Sigmoid colon (tissue), 7 donors: Measurements from ENCODE around the gene CLDN2. TPM values are rescaled to one million over a fixed set of nuclear protein-coding genes. Genes with fewer than 3 reads are reported as not detected.

Experiments used
- DNase-seq: peaks from one replicate; pipeline ENCODE4 v3.0.0-alpha.2; 2019
- H3K27ac ChIP-seq, 4 donors: fragments of 200-600 bp; sonication (generic); one replicate each; pipeline ENCODE4 v1.5.1; 2016 to 2019; ENCODE audit warnings: mild to moderate bottlenecking in 1 of 4
- H3K27me3 ChIP-seq, 3 donors: fragments of 200-600 bp; sonication (generic); one replicate each; pipeline ENCODE4 v1.5.1; 2019; ENCODE audit warnings: mild to moderate bottlenecking in 1 of 3
- H3K36me3 ChIP-seq, 4 donors: fragments of 200-600 bp; sonication (generic); one replicate each; pipeline ENCODE4 v1.5.1; 2016 to 2019
- H3K4me1 ChIP-seq, 4 donors: fragments of 200-600 bp; sonication (generic); one replicate each; pipeline ENCODE4 v1.5.1; 2017 to 2019
- H3K4me3 ChIP-seq, 4 donors: fragments of 200-600 bp; sonication (generic); one replicate each; pipeline ENCODE4 v1.5.1; 2017 to 2019; ENCODE audit warnings: mild to moderate bottlenecking in 2 of 4, moderate library complexity in 1 of 4
- H3K9me3 ChIP-seq, 4 donors: fragments of 200-600 bp in 3 of 4; sonication (generic) in 3 of 4; one replicate each; pipeline versions ENCODE4 v1.5.1 to v1.6.1; 2013 to 2019
- EP300 ChIP-seq, 4 donors: sonication (generic); formaldehyde crosslinking; IDR thresholded peaks; one replicate each; pipeline ENCODE4 v1.6.1; 2017; ENCODE audit warnings: antibody characterized with exemption in 4 of 4
- POLR2A ChIP-seq, 2 donors: fragments of 450-650 bp; IDR thresholded peaks; one replicate each; pipeline ENCODE4 v1.6.1; 2016; ENCODE audit warnings: antibody characterized with exemption in 2 of 2, mild to moderate bottlenecking in 2 of 2, moderate library complexity in 2 of 2
- POLR2AphosphoS5 ChIP-seq, 4 donors: sonication (generic); formaldehyde crosslinking; IDR thresholded peaks; one replicate each; pipeline ENCODE4 v1.6.1; 2017; ENCODE audit warnings: antibody characterized with exemption in 4 of 4
- WGBS, 2 donors: extraction: QIAGEN DNeasy Blood & Tissue Kit; methylation state at CpG; one replicate each; pipeline ENCODE4 v1.1.7; 2013; 5-methylcytosine and 5-hydroxymethylcytosine counted together
- intact Hi-C: fragments of 100-400 bp; cut with DNase I; formaldehyde crosslinking; loops from one replicate; pipeline ENCODE4 v1.15.1; 2023
- polyA plus RNA-seq, 3 donors: library from polyadenylated mRNA; stranded (reverse); fragments of 200-250 nt; gene quantifications; one replicate each; pipeline ENCODE4 v1.2.3, GENCODE V29; 2013
- total RNA-seq, 4 donors: library from RNA; depleted of rRNA; stranded (reverse); fragments of >200 nt; gene quantifications; one replicate each; pipeline ENCODE4 v1.1.0, GENCODE V29; 2016
- TF ChIP-seq, protein P1 (sequence below), 4 experiments: fragments of 450-650 bp in 3 of 4; fragments of 200-600 bp in 1 of 4; IDR thresholded peaks; one replicate each; pipeline ENCODE4 v1.5.1; 2016 to 2019; ENCODE audit warnings: antibody characterized with exemption in 4 of 4, mild to moderate bottlenecking in 3 of 4, moderate library complexity in 2 of 4
- donor health status: healthy with polysubstance abuse.
- donor health status: Bipolar disorder and iron deficiency.
- donor health status: healthy.

The CLDN2 gene
- total and polyA plus RNA-seq, 7 donors, result 0.60 to 3.6 TPM; not detected in 5

GRCh38 chrX:106898462-106898861 is 21.7 kb upstream of the CLDN2 start:
- Histone ChIP-seq H3K27ac (no peak overlapping the region), H3K27me3 (no peaks in the 10 kb centered on the region), H3K36me3 (no peaks in the 10 kb centered on the region), H3K4me3 (no peak overlapping the region), H3K4me1 (peaks cover 0 to 3% (median 0%) of the 10 kb centered on the region in 4 donors), H3K9me3 (no peaks in the 10 kb centered on the region)
- intact Hi-C loops, result loop anchor here (10.0 kb wide), 1 partner anchor 816 kb away; no protein-coding TSS in a partner anchor
- TF ChIP-seq POLR2AphosphoS5 (IDR thresholded peaks at IDR 0.05) (no peak), POLR2A (IDR thresholded peaks at IDR 0.05) (no peak), EP300 (IDR thresholded peaks at IDR 0.05) (no peak)
- TF ChIP-seq, protein P1, sequence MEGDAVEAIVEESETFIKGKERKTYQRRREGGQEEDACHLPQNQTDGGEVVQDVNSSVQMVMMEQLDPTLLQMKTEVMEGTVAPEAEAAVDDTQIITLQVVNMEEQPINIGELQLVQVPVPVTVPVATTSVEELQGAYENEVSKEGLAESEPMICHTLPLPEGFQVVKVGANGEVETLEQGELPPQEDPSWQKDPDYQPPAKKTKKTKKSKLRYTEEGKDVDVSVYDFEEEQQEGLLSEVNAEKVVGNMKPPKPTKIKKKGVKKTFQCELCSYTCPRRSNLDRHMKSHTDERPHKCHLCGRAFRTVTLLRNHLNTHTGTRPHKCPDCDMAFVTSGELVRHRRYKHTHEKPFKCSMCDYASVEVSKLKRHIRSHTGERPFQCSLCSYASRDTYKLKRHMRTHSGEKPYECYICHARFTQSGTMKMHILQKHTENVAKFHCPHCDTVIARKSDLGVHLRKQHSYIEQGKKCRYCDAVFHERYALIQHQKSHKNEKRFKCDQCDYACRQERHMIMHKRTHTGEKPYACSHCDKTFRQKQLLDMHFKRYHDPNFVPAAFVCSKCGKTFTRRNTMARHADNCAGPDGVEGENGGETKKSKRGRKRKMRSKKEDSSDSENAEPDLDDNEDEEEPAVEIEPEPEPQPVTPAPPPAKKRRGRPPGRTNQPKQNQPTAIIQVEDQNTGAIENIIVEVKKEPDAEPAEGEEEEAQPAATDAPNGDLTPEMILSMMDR (IDR thresholded peaks at IDR 0.05), result no peak
- no peak for DNase-seq
- 9 to 29% methylated on average over 1 of the region's 1 CpG for WGBS, 2 donors

- H3K4me3 ChIP-seq, result no peak overlapping the region
- intact Hi-C loops, result loop anchor here (10.0 kb wide), 1 partner anchor 816 kb away; no protein-coding TSS in a partner anchor
- no peaks in the 10 kb centered on the region for H3K9me3 ChIP-seq
- no peaks in the 10 kb centered on the region for H3K27me3 ChIP-seq
- TF ChIP-seq EP300 (IDR thresholded peaks at IDR 0.05), result no peak
- TF ChIP-seq, protein P1 (IDR thresholded peaks at IDR 0.05), result no peak
- peaks cover 0 to 3% (median 0%) of the 10 kb centered on the region in 4 donors for H3K4me1 ChIP-seq
- H3K27ac ChIP-seq, result no peak overlapping the region
- no peak for DNase-seq
- 64 to 76% methylated on average over 2 of the region's 2 CpGs for WGBS, 2 donors
- H3K36me3 ChIP-seq, result no peaks in the 10 kb centered on the region
Measured at GRCh38 chrX:106899276-106899675, 20.9 kb upstream of the CLDN2 start.

DNA sequence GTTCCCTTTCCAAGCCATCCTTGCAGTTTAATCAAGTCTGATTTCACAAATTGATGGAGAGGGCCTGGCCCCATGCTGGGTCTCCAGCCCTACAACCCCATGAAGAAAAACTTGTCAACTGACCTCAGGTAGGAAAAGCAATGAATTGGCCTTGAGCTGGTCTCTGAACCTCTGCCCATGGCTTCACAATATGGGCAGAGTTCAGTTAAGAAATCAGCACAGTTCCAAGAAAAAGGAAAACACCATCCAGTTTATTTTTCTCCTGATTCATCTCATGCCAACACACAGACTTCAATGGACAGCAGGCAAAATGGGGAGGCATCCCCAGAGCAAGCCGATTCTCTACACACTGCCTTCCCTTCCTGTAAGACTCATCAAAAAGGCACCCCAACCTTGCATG is 20.4 kb upstream of the CLDN2 start:
- Histone ChIP-seq H3K27ac (no peak overlapping the region), H3K4me1 (no peaks in the 10 kb centered on the region), H3K4me3 (no peak overlapping the region), H3K27me3 (no peaks in the 10 kb centered on the region), H3K36me3 (no peaks in the 10 kb centered on the region), H3K9me3 (no peaks in the 10 kb centered on the region)
- TF ChIP-seq, protein P1 (IDR thresholded peaks at IDR 0.05), result no peak
- TF ChIP-seq EP300 (IDR thresholded peaks at IDR 0.05) (no peak), POLR2A (IDR thresholded peaks at IDR 0.05) (no peak), POLR2AphosphoS5 (IDR thresholded peaks at IDR 0.05) (no peak)
- no peak for DNase-seq
- intact Hi-C loops, result loop anchor here (10.0 kb wide), 1 partner anchor 815 kb away; no protein-coding TSS in a partner anchor
- 92 to 93% methylated on average over 1 of the region's 1 CpG for WGBS, 2 donors

- intact Hi-C loops, result no loop called here
- TF ChIP-seq EP300 (IDR thresholded peaks at IDR 0.05) (no peak), POLR2A (IDR thresholded peaks at IDR 0.05) (no peak), POLR2AphosphoS5 (IDR thresholded peaks at IDR 0.05) (no peak)
- TF ChIP-seq, protein P1 (IDR thresholded peaks at IDR 0.05), result no peak
- no peaks in the 10 kb centered on the region for H3K4me1 ChIP-seq
- 57 to 89% methylated on average over 3 of the region's 3 CpGs for WGBS, 2 donors
- H3K9me3 ChIP-seq, result no peaks in the 10 kb centered on the region
- H3K4me3 ChIP-seq, result no peak overlapping the region
- no peak for DNase-seq
- H3K27ac ChIP-seq, result no peak overlapping the region
- no peaks in the 10 kb centered on the region for H3K27me3 ChIP-seq
- H3K36me3 ChIP-seq, result no peaks in the 10 kb centered on the region
Measured at GRCh38 chrX:106901341-106901740, 18.9 kb upstream of the CLDN2 start.

DNA sequence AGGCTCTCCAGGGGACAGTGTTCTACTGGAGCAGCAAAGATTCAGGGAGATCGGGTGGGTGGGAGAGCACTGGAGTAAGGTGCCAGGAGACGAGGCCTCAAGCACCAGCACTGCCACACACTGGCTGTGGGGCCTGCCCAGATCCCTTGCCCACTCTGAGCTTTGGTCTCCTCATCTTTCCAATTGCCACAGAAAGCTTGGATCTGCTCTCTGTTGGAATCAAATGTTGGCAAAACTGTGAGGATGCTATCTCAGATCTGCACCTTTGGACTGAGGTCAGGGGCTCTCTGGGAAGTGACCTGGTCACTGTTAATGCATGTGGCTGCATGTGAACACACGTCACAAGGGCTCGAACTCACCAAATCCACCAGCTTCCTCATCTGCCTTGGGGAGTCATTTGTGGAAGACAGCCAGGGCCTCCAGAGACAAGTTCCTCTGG is 18.4 kb upstream of the CLDN2 start:
- no peak for DNase-seq
- Histone ChIP-seq H3K4me3 (no peak overlapping the region), H3K27ac (no peak overlapping the region), H3K36me3 (no peaks in the 10 kb centered on the region), H3K9me3 (no peaks in the 10 kb centered on the region), H3K4me1 (no peaks in the 10 kb centered on the region), H3K27me3 (no peaks in the 10 kb centered on the region)
- TF ChIP-seq POLR2AphosphoS5 (IDR thresholded peaks at IDR 0.05) (no peak), POLR2A (IDR thresholded peaks at IDR 0.05) (no peak)
- TF ChIP-seq, protein P1 (IDR thresholded peaks at IDR 0.05), result no peak
- intact Hi-C loops, result no loop called here
- WGBS, 2 donors, result 83 to 88% methylated on average over 4 of the region's 4 CpGs
